SK-N-SH treated with all-trans-retinoic acid at 6 μM for 48 hours (cell line): Measurements from ENCODE around the gene AADAT.

ENCODE experiments used
- ATAC-seq: fragments of 200-7000 bp; cut with Tn5 transposase; 3 replicates; pipeline ENCODE4 v1.9.1; 2020; ENCODE audit warnings: mild to moderate bottlenecking, moderate library complexity
- ARNTL ChIP-seq: fragments of 450-650 bp; formaldehyde crosslinking; IDR thresholded peaks from 2 replicates; pipeline ENCODE4 v1.5.0; 2020; ENCODE audit warnings: low read depth, mild to moderate bottlenecking, moderate library complexity, borderline replicate concordance
- BACH2 ChIP-seq: fragments of 250-450 bp; sonication (Bioruptor Pico); IDR thresholded peaks from 2 replicates; pipeline ENCODE4 v1.9.0; 2021; ENCODE audit warnings: mild to moderate bottlenecking, borderline replicate concordance
- CREB5 ChIP-seq: fragments of 250-450 bp; sonication (Bioruptor Pico); IDR thresholded peaks from 2 replicates; pipeline ENCODE4 v1.5.1; 2020; ENCODE audit warnings: low read depth, mild to moderate bottlenecking, moderate library complexity
- CSRNP3 ChIP-seq: fragments of 250-450 bp; sonication (Bioruptor Pico); IDR thresholded peaks from 2 replicates; pipeline ENCODE4 v1.5.1; 2021; ENCODE audit warnings: mild to moderate bottlenecking, moderate library complexity
- ESRRG ChIP-seq: fragments of 250-450 bp; sonication (Bioruptor Pico); IDR thresholded peaks from 2 replicates; pipeline ENCODE4 v1.6.1; 2021; ENCODE audit warnings: mild to moderate bottlenecking
- GLIS3 ChIP-seq: fragments of 250-450 bp; sonication (Bioruptor Pico); IDR thresholded peaks from 2 replicates; pipeline ENCODE4 v1.5.0; 2020; ENCODE audit warnings: mild to moderate bottlenecking, moderate library complexity
- ISL1 ChIP-seq: fragments of 250-450 bp; sonication (Bioruptor Pico); IDR thresholded peaks from 2 replicates; pipeline ENCODE4 v2.1.2; 2022; ENCODE audit warnings: mild to moderate bottlenecking, moderate library complexity
- OSR1 ChIP-seq: fragments of 250-450 bp; sonication (Bioruptor Pico); IDR thresholded peaks from 2 replicates; pipeline ENCODE4 v1.8.0; 2022; ENCODE audit warnings: moderate library complexity, mild to moderate bottlenecking, inconsistent platforms
- PPARA ChIP-seq: fragments of 250-450 bp; sonication (Bioruptor Pico); IDR thresholded peaks from 2 replicates; pipeline ENCODE4 v1.5.0; 2020; ENCODE audit warnings: mild to moderate bottlenecking, borderline replicate concordance
- RARB ChIP-seq: fragments of 250-450 bp; sonication (Bioruptor Pico); IDR thresholded peaks from 2 replicates; pipeline ENCODE4 v1.8.0; 2021; ENCODE audit warnings: mild to moderate bottlenecking, moderate library complexity
- SNAI2 ChIP-seq: fragments of 250-450 bp; sonication (Bioruptor Pico); IDR thresholded peaks from 2 replicates; pipeline ENCODE4 v1.5.0; 2020; ENCODE audit warnings: mild to moderate bottlenecking, moderate library complexity
- TCF4 ChIP-seq: fragments of 250-450 bp; sonication (Bioruptor Pico); IDR thresholded peaks from 2 replicates; pipeline ENCODE4 v1.8.0; 2021; ENCODE audit warnings: mild to moderate bottlenecking, moderate library complexity, borderline replicate concordance
- TOX ChIP-seq: fragments of 250-450 bp; sonication (Bioruptor Pico); IDR thresholded peaks from 2 replicates; pipeline ENCODE4 v1.8.0; 2021; ENCODE audit warnings: mild to moderate bottlenecking, moderate library complexity, borderline replicate concordance
- TSHZ2 ChIP-seq: fragments of 250-450 bp; sonication (Bioruptor Pico); IDR thresholded peaks from 2 replicates; pipeline ENCODE4 v1.5.0; 2020; ENCODE audit warnings: mild to moderate bottlenecking, moderate library complexity
- ZC3H10 ChIP-seq: fragments of 250-450 bp; sonication (Bioruptor Pico); IDR thresholded peaks from 2 replicates; pipeline ENCODE4 v1.5.1; 2021; ENCODE audit warnings: mild to moderate bottlenecking, moderate library complexity
- ZFP3 ChIP-seq: fragments of 250-450 bp; sonication (Bioruptor Pico); IDR thresholded peaks from 2 replicates; pipeline ENCODE4 v1.5.0; 2020; ENCODE audit warnings: mild to moderate bottlenecking, moderate library complexity
- ZFP30 ChIP-seq: fragments of 450-650 bp; formaldehyde crosslinking; IDR thresholded peaks from 2 replicates; pipeline ENCODE4 v1.5.0; 2022; ENCODE audit warnings: mild to moderate bottlenecking, moderate library complexity
- ZNF70 ChIP-seq: fragments of 450-650 bp; formaldehyde crosslinking; IDR thresholded peaks from 2 replicates; pipeline ENCODE4 v1.5.0; 2020; ENCODE audit warnings: mild to moderate bottlenecking, moderate library complexity
- ZNF8 ChIP-seq: fragments of 450-650 bp; formaldehyde crosslinking; IDR thresholded peaks from 2 replicates; pipeline ENCODE4 v1.5.0; 2020; ENCODE audit warnings: mild to moderate bottlenecking, moderate library complexity
- TF ChIP-seq, protein P1 (sequence below): fragments of 250-450 bp; sonication (Bioruptor Pico); IDR thresholded peaks from 2 replicates; pipeline ENCODE4 v1.8.0; 2020; ENCODE audit warnings: mild to moderate bottlenecking, moderate library complexity, borderline replicate concordance

Gene AADAT

GRCh38 chr4:170025523-170026252 lies 64.1 kb downstream of the AADAT start (continued):
- TF ChIP-seq TSHZ2 (CRISPR knock-in tag) = no peak
- TF ChIP-seq ZFP30 (CRISPR knock-in tag) = no peak
- no peak for TF ChIP-seq CREB5 (CRISPR knock-in tag)
- no peak for TF ChIP-seq OSR1 (CRISPR knock-in tag)

DNA sequence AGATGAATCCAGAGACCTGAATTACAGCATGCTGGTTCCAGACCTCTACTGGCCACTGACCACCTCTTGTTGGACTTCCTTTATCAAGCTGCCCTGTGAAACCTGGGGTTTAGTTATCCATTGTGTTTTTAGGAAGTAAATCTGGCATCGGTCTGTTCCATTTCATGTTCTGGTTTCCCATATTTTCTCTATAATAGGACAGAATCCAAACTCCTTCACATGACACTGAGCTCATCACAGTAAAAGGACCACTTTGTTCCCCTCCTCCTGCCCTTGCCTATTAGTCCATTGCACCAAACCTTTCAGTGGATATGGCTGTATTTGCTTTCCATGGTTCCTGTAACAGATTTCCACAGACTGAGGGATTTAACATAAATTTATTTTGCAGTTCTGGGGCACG lies 67.5 kb downstream of the AADAT start:
- ATAC-seq = no peak
- TF ChIP-seq ZFP3 (no peak), ESRRG (CRISPR knock-in tag) (no peak), GLIS3 (CRISPR knock-in tag) (no peak), PPARA (no peak), TSHZ2 (CRISPR knock-in tag) (no peak), CREB5 (CRISPR knock-in tag) (no peak)
- TF ChIP-seq, all 23 proteins: peak for 0

GRCh38 chr4:170017252-170017651 lies 72.5 kb downstream of the AADAT start:
- TF ChIP-seq ZNF8 (CRISPR knock-in tag) (no peak), BACH2 (CRISPR knock-in tag) (no peak)
- TF ChIP-seq, all 23 proteins: peak for 0
- ATAC-seq = no peak

DNA sequence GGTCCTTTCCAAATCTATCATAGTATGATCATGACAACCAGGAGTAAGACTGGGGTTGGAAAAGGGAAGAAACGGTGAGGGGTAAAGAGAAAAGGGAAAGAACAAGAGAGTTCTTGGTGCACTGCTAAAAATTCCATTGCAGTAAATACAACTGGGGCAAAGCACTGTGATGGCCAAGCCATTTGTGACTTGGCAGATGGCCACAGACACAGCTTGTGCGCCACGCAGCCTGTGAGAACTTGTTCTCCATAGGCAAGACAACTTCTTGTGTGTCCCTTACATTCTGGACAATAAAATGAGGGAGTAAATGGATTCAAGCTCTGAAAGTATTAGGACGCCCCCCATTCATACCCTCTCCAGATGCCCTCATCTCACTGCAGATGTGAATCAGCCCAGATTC lies 74.5 kb downstream of the AADAT start:
- no peak for ATAC-seq
- TF ChIP-seq PPARA = no peak
- TF ChIP-seq ISL1 (CRISPR knock-in tag) = no peak
- TF ChIP-seq, protein P1, sequence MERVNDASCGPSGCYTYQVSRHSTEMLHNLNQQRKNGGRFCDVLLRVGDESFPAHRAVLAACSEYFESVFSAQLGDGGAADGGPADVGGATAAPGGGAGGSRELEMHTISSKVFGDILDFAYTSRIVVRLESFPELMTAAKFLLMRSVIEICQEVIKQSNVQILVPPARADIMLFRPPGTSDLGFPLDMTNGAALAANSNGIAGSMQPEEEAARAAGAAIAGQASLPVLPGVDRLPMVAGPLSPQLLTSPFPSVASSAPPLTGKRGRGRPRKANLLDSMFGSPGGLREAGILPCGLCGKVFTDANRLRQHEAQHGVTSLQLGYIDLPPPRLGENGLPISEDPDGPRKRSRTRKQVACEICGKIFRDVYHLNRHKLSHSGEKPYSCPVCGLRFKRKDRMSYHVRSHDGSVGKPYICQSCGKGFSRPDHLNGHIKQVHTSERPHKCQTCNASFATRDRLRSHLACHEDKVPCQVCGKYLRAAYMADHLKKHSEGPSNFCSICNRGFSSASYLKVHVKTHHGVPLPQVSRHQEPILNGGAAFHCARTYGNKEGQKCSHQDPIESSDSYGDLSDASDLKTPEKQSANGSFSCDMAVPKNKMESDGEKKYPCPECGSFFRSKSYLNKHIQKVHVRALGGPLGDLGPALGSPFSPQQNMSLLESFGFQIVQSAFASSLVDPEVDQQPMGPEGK (CRISPR knock-in tag) = no peak
- no peak for TF ChIP-seq ZC3H10 (CRISPR knock-in tag)
- TF ChIP-seq GLIS3 (CRISPR knock-in tag) = no peak
- TF ChIP-seq ZNF8 (CRISPR knock-in tag) = no peak
- no peak for TF ChIP-seq ESRRG (CRISPR knock-in tag)
- no peak for TF ChIP-seq ZFP3
- TF ChIP-seq, all 23 proteins: peak for 0

DNA sequence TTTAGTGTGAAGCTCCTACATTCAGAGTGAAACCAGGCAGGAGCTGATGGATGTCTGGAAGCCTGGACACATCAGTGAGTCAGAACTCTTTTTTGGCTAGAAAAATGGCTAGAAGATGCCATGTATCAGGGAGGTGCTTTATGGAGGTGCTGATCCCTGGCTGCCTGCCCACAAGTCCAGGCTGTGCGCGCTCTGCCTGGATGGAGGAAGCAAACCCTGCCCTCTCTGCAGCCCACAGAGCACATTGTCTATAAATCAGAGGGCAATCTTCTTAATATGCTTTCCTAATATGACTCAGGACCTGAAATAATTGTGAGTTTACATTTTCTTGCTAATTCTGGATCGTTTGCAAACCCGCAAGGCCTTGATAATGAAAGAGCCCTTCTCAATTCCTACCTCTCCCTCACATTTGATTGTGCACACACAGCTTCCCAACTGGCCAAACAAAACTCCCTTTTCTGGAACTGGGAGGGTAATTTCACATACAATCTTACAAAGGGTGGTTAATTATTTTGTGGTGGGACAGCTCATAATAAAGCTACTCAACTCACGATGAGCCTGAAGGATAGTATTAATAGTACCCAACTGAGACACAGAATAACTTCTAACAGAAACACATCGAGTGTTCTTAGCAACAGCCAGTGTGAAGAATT lies 75.3 kb downstream of the AADAT start:
- ATAC-seq = peak; percentile 96
- TF ChIP-seq ESRRG (CRISPR knock-in tag) (no peak), TOX (CRISPR knock-in tag) (0 out of 2 replicates have a peak, but pooled peaks have one; percentile 11), ZFP30 (CRISPR knock-in tag) (no peak), CSRNP3 (CRISPR knock-in tag) (no peak), RARB (no peak), ARNTL (CRISPR knock-in tag) (no peak), GLIS3 (CRISPR knock-in tag) (no peak), TCF4 (CRISPR knock-in tag) (no peak), SNAI2 (no peak), ZNF70 (CRISPR knock-in tag) (no peak), ISL1 (CRISPR knock-in tag) (peak; percentile 69), ZC3H10 (CRISPR knock-in tag) (no peak), OSR1 (CRISPR knock-in tag) (no peak)
- TF ChIP-seq, all 23 proteins: peak for 2
